GM18498 (cell line): ENCODE data around the gene AGPAT4.

Experiments used
- ATAC-seq: cut with Tn5 transposase; IDR thresholded peaks from one replicate; pipeline ENCODE4 v1.9.1; 2021; ENCODE audit warnings: mild to moderate bottlenecking, moderate library complexity; ENCODE audit not compliant: unreplicated experiment

The AGPAT4 gene

DNA sequence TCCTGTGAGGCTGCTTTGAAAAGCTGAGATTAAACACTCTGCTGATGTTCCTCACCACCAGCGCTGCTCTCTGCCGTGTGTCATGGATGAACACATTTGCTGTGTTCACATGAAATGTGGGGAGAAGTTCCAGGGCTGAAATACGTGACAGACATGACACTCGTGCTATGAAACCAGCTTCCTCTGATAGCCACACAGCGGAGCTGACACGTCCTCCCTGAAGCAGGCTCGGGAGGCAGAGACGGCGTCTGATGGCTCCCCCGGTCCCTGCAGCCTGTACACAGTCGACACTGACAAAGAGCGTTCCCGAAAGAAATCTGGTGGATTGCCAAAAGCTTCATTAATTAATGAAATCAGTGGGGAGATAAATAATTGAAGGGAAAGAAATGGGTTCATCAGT lies 17.5 kb downstream of the AGPAT4 start:
- no peak for ATAC-seq

DNA sequence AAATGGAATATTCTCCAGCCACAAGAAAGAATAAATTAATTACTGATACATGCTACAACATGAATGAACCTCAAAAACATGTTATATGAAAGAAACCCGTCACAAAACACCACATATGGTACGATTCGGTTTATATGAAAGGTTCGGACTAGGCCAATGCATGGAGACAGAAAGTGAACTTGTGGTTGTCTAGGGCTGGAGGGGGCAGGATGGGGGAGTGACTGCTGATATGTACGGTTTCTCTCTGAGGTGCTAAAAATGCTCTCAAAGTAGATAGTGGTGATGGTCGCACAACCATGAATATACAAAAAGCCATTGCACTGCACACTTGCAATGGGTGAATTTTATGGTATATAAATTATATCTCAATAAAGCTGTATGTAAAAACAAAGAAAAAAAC lies 18.3 kb downstream of the AGPAT4 start:
- ATAC-seq = no peak

GRCh38 chr6:161254464-161255253 lies 19.2 kb downstream of the AGPAT4 start:
- ATAC-seq = no peak

- ATAC-seq = no peak
Observed at GRCh38 chr6:161254126-161254463, 19.8 kb downstream of the AGPAT4 start.

DNA sequence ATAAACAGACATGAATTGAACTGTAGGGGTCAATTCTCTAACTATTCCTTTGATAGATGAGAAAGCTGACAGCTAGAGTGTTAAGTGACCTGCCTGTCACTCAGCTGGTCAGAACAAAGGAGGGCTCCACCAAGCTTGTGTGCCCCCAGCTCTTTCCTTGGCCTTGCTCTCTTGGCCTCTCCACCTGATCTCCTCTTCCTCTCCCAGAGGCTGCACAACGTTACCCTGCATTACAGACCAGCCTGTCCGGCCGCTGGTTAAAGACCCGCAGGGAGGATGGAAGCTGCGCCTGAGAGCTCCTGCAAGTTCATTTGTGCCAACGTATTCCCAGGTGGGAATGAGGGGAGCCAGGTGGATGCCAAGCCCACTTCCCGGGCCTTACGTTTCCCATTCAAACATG lies 22.5 kb downstream of the AGPAT4 start:
- no peak for ATAC-seq

DNA sequence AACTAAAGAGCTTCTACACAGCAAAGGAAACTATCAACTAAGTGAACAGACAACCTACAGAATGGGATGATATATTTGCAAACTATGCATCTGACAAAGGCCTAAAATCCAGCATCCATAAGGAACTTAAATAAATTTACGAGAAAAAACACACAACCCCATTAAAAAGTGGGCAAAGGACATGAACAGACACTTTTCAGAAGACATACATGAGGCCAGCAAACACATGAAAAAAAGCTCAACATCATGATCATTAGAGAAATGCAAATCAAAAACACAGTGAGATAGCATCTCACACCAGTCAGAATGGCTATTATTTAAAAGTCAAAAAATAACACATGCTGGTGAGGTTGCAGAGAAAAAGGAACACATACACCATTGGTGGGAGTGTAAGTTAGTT lies 24.5 kb downstream of the AGPAT4 start:
- no peak for ATAC-seq

GRCh38 chr6:161246725-161247124 lies 27.1 kb downstream of the AGPAT4 start:
- no peak for ATAC-seq

DNA sequence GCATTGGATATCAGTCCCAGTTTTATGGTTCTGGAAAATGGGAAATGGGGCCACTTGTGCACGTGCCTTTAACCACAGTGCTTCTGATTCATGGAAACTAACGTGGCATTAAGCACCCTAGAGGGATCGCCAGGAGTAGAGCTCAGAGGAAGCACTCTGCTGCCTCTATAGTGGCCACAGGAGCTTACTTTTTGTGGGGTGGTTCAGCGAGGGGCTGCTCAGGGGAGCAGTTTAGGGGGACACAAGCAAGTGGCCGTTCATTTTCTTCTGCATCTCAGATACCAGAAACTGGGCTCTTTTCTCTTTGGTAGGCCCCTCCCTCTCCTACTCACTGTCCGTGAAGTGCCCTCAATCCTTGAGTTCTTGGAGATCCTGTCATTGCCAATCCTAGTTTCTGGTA lies 28.5 kb downstream of the AGPAT4 start:
- ATAC-seq = no peak

GRCh38 chr6:161244725-161245124 lies 29.1 kb downstream of the AGPAT4 start:
- ATAC-seq = no peak

GRCh38 chr6:161242779-161243693 lies 30.8 kb downstream of the AGPAT4 start:
- ATAC-seq = no peak

GRCh38 chr6:161242113-161242512 lies 31.7 kb downstream of the AGPAT4 start:
- ATAC-seq = no peak

- ATAC-seq = no peak
Observed at GRCh38 chr6:161239001-161239400, 34.9 kb downstream of the AGPAT4 start.

DNA sequence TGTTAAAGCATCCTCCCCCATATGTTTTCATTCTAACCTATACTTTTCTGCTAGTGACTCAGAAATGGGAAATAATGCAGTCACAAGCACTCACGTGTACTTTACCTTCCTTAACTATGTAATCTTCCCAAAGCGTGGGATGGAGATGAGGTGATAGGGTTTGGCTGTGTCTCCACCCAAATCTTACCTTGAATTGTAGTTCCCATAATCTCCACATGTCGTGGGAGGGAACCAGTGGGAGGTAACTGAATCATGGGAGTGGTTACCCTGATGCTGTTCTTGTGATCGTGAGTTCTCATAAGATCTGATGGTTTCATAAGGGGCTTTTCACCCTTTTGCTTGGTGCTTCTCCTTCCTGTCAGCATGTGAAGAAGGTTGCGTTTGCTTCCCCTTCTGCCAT lies 35.4 kb downstream of the AGPAT4 start:
- ATAC-seq = no peak

GRCh38 chr6:161238081-161238480 lies 35.8 kb downstream of the AGPAT4 start:
- ATAC-seq = no peak

DNA sequence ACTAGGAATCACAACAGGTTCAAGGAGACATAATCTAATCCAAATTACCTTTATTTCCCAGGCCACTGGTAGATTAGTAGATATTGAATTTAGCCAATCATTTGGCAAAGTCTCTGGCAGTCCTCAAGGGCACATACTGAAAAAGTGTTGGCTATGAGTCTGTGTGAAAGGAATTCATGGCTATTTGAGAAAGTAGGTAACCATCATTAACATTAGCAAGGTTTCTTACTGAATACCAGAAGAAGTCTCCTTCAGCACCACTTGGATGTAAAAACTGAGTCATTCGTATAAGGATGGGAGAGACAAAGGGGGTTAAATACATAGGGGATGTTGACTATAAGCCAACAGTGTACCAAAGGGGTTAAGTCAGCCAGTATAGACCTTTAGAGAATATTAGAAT lies 36.7 kb downstream of the AGPAT4 start:
- no peak for ATAC-seq

- no peak for ATAC-seq
Observed at GRCh38 chr6:161235776-161236633, 37.9 kb downstream of the AGPAT4 start.

GRCh38 chr6:161233986-161234661 lies 39.7 kb downstream of the AGPAT4 start:
- ATAC-seq = no peak

DNA sequence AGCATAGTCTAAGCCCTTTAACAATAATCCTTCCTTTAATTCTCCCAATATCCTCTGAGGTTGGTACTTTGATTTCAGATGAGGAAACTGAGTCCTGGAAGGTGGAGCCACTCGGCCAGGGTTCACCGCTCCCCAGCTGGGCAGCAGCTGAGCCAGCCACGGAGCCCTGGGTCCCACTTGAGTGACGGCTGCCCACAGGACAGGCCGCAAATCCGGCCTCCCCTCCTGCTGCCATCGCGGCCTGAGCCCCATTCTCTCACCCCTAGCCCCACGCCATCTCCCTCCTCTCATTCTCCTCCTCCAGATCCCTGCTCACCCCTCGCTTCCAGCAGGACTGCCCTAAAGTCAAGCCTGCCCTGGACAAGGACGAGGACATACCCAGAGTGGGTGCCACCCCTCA lies 41.4 kb downstream of the AGPAT4 start:
- ATAC-seq = no peak

GRCh38 chr6:161232010-161232409 lies 41.9 kb downstream of the AGPAT4 start:
- ATAC-seq = no peak

DNA sequence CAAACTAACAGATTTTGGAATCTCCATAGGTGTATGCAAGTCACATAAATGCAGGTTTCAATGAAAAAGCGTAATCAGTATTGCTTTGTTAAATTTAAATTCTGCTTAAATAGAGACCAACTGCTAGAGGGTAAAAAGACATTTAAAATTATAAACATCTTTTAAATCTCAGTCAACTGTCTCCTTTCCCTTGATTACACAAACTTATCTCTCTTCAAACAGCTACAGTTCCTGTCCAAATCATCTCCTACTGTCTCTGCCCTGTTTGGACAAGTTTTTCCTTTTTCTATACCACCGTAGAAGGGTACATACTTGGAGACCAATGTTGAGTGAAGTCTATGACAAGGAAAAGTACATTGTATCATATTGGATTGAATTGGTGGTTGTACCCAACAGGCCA lies 43.5 kb downstream of the AGPAT4 start:
- ATAC-seq = no peak
